GM19468 (cell line): ENCODE results near the gene PDZD2.
"Not testable (repeated sequence)": the region's sequence is repeated elsewhere in the genome, so short reads cannot be mapped to it uniquely, and the experiment has no call there.

ENCODE experiments used
- ATAC-seq: cut with Tn5 transposase; IDR thresholded peaks from one replicate; pipeline ENCODE4 v1.9.1; 2021; ENCODE audit warnings: mild to moderate bottlenecking, moderate library complexity, moderate number of reproducible peaks; ENCODE audit not compliant: unreplicated experiment; ENCODE audit errors: extremely low read depth

The PDZD2 gene

DNA sequence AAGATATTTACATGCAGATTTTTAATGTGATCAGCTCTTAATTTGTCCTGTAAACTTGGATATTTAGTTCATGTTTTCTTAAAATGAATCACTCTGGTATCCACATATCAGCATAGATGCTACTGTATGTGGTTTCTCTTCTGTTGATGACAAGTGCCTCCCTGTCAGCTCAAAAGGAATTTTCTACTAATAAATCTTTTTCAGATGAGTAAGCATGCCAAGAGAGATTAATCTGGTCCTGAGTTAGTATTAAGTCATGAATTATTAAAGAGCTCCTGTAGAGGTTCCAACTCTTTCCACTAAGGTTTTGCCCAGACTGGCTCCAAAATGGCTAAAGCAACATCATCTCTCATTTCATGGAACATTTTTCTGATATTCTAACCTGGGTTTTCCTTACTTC is 406.0 kb downstream of the PDZD2 start:
- no peak for ATAC-seq

DNA sequence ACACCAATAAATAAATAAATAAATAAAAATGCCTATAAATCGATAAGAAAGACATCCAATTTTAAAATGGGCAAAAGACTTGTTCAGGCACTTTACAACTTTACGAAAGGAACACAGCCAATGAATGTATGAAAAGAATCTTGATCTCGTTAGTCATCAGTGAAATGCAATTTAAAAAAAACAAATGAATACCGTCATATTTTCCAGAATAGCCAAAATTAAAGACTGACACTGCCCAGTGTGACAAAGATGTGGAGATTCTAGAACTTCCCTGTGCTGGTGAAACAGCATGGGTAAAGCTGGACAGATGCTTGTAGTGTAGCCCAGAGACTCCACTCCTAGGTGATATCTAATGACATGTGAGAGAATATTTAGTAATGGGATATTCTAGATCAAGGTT is 408.1 kb downstream of the PDZD2 start:
- no peak for ATAC-seq

DNA sequence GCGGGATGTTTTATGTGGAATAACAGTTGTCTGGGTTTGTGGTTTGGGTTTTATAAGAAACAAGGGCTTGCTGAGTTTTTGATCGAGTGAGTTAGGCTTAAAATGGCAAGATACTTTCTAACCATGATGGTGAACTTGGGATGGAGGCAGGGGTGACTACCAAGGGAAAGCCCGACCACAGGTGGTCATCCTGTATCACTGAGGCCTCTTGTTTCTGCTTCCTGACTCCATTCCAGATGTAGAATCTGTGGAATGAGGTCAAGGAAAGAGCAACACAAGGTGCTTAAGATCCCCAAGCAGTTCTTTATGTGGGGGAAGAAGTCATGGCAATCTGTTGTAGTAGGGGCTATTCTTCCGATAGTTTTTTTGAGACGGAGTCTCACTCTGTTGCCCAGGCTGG is 412.9 kb downstream of the PDZD2 start:
- ATAC-seq: no peak

DNA sequence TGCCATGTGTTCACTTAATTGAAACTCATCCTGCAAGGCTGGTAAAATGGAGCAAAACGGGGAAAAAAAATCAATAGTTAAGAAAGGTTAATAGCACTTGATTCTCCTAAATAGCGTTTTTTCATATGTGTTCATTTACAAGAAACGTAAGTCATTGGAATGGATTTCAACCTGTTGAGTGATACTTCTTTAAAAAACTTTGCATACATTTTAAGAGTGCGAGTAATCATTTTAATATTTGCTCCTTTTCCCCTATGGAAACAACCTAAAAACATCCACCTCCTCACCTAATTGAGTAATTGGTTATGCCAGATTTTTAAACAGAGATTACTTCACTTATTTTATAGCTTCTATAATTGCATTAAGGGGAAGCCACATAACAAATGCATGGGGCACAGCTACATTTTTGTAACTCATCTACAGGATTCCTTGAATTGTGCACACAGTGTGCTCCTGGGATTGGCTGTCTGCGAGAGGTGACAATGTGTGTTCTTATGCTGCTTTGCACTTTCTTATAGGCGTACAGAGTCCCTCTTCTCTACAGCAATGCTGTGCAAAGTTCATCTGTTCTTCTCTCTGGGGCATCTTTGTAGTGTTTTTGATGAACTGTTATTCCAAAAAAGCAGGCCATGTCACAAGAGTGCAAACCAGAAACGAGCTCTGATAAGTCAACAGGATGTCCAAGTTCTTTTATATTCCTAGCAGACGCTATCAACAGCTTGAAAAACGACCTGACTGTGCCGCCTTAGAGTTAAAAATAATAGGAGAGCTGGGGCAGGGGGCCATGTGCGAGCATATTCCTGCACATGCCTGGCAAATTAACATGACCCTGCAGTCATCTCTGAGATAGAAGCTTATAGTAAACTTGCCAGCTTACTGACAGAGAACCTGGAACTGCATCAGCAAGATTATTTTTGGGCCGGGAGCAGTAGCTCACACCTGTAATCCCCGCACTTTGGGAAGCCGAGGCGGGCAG is 417.2 kb downstream of the PDZD2 start:
- no peak for ATAC-seq

DNA sequence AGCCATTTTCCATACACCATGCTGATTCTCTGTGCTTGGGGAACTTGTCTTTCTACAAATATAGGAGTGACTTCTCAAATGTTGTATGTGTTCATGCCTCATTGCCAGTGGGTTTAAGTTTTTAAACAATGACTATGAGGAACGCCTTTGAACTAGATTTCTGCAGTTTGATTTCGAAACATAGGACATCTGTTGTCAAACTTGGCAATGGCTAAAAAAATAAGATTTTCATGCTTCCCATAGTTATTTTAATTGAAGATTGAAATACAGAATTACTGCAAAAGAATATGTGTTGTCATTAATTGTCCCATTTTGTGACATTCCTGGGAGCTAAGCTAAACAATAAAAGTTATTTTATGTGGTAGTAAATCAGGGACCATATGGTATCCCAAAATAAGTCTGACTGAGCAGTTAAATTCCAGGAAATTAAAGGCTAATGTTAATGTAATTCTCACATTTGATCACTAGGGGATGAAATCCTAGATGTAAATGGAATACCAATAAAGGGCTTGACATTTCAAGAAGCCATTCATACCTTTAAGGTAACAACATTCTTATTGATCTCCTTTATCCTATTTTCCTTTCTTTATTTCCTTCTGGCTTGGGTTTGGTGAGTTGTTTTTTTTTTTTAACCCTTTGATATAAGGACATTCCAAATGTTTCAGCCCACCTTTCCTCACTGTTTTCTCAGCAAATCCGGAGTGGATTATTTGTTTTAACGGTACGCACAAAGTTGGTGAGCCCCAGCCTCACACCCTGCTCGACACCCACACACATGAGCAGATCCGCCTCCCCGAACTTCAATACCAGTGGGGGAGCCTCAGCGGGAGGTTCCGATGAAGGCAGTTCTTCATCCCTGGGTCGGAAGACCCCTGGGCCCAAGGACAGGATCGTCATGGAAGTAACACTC is 418.5 kb downstream of the PDZD2 start:
- ATAC-seq: no peak

DNA sequence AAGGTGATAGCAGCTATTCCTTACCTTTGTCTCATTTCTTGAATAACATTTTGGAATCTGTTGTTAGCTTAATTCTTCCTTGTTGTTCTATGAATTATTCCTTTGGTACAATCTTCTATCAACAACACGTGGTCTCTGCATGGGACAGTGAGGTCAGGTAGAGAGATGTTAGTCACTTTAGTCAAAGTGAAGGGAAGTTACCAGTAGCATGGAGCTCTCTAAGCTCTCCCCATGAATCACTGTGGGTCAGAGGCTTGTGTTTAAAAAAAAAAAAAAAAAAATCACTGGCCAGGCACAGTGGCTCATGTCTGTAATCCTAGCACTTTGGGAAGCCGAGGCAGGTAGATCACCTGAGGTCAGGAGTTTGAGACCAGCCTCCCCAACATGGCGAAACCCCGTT is 419.2 kb downstream of the PDZD2 start:
- ATAC-seq: no peak

DNA sequence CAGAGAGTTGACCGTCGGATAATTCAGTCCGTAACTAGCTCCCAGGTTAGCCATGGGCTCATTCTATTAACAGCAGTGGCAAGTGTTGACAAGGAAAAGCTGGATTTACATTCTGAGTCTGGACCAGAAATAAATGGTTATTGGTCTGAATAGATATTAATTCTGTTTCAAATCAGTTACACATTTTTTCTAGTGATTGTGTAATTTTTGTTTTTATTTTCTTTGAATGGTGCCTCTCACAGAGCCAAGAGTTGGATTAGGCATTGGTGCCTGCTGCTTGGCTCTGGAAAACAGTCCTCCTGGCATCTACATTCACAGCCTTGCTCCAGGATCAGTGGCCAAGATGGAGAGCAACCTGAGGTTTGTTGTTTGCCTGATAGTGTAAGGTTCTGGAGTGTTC is 420.1 kb downstream of the PDZD2 start:
- ATAC-seq: no peak

DNA sequence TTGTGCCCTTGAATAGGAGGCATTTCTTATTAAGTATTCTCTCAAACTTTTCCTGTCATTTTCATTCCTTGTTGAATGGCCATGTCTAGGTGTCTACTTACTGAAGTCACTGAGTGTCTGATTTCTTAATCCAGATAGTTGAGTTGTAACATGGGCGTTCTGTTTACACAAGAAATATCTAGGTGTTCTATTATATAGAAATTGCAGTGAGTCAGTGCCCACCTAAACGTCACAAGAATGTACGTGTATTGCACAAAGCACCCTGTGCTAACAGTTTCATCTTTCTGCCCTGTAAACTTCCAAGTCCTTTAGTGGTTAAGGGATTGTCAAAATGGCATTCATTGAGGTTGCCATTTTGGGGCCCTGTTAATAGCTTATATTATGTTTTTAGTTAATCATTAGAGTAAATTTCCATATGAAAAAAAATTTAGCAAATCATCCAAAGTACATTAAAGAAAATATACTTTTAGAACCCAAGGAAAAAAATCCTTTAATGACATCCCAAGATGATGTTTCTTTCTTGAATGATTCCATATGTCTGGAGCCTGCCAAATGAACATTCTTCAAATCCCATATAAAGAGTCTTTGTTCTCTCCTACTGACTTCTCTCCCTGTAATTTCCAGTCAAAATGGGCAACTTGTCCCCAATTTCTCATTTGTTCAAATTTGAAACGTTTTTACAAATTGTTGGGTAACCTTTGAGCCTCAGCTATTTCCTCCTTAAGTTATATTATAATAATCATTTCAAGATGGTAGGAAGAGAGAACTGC is 421.0 kb downstream of the PDZD2 start:
- no peak for ATAC-seq

DNA sequence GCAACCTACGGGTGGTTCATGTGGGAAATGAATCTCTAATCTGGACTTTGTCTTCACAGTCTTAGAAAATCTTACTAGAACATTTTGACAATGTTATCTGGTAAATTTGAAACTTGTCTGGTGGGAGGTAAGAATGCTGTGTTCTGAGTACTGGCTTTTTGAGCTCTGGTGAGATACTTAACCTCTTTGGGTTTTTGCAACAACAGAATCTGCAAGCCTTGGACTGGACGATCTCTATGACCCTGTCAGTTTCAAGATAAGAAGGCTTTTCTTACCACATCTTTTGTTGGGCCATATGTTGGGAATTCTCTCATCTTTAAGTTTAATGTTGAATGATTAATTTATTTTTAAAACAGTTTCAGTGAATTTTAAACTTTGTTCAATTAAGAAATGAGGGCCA is 422.3 kb downstream of the PDZD2 start:
- no peak for ATAC-seq

DNA sequence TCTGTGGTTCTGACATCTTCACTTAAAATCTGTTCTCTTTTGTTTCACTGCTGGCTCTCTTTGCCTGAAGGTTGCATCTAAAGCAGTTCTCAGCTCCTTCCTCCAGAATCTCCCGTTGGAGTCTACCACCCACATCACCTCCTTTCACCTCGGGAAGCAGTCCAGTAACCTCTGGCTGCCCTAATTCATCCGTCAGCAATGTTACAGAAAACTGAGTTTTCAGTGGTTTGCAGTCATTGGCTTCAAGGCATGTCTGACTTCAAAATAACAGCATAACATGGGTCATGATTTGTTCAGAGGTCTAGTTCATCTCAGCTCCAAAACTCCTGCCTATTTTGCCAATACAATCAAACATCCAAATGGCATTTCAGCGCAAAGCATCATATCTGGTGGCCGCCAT is 427.5 kb downstream of the PDZD2 start:
- ATAC-seq: no peak

DNA sequence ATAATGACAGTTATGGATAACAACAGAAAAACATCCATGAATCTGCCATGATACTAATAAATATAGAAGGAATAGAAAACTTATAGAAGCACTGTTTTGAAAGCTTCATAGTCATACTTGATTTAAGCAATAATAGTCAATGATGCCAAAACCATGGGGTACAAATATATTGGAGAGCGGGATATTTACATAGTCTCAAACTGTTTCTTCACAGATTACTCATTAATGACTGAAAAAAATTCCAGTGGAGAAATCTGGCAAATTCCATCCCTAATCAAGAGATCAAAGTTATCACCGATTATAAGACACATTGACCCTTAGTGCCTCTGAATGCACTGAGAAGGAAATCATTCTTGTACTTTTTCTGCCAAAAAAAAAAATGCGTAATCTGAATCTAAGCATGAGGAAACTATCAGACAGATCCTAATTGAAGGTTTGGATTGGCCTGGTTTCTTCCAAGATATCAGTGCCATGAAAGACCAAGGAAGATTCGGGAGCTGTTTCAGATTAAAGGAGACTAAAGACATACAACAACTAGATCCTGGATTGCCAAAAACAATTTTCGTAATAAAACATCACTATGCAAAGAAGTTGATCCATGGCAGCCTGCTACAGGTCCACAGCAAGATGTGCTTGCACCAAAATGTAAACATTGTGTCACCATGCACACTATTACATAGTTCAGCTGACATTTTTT is 429.0 kb downstream of the PDZD2 start:
- no peak for ATAC-seq

DNA sequence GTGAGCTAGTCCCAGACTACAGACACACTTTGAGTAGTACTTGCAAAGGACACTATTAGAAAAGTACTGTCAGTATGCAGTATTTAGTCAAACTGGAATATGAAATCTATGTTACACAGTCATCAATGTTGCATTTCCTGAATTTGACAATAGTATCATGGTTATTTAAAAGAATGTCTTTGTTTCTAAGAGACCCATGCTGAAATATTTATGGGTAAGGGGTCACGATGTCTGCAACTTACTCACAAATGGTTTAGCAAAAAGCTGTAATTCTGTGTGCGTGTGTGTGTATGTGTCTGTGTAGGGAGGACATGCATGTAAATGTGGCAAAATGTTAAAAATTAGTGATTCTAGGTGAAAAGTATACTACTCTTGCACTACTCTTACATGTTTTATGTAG is 429.6 kb downstream of the PDZD2 start:
- ATAC-seq: no peak

DNA sequence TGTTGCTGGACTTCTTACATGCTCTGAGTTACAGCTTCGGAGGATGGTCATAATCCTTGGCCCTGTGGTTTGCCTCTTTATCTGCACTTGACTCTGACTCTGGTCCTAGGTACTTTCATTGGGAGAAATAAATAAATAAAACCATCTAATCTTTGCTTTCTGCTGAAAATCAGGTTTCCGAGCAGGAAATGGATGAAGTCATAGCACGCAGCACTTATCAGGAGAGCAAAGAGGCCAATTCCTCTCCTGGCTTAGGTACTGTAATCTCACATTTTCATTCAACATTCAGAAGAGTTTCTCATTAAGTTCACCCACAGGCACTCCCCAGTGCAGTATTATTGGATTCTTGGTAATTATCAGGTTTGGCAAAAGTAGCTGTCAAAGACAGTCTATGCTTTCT is 430.5 kb downstream of the PDZD2 start:
- no peak for ATAC-seq

DNA sequence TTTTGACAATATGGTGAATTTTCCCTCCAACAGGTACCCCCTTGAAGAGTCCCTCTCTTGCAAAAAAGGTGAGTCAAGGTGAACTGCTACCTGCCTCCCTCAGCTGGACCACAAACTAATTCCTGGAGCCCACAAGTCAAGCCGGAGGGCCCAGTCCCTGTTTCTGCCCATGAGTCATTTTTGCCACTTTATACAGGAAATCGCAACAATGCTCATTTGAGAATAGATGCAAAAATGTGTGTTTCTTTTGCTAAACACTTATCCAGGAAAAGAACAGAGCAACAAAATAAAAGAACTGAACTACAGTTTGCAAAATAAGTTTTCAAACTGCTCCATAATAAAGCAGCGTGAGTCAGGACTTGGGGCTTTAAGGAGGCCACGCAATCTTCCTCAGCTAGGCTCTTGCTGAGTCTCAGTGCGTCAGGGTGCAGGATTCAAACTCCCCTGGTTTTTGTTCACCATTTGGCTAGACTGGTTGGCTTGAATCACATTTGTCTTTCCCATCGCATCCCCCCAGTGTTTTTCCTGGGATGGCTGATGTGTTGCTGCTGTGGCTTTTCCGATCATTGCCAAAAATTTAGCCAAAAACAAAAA is 432.5 kb downstream of the PDZD2 start:
- no peak for ATAC-seq

DNA sequence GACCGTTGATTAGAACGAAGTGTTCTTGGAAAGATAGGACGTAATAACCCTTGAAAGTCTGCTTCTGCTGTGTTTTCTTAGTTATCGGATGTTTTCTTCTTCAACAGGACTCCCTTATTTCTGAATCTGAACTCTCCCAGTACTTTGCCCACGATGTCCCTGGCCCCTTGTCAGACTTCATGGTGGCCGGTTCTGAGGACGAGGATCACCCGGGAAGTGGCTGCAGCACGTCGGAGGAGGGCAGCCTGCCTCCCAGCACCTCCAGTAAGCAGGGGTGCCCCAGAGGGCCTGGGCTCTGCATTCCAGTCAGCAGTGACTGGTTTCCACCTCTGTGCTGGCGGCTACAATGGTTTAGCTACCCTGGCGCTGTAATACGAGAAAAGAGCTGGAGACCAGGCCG is 433.1 kb downstream of the PDZD2 start:
- ATAC-seq: no peak

DNA sequence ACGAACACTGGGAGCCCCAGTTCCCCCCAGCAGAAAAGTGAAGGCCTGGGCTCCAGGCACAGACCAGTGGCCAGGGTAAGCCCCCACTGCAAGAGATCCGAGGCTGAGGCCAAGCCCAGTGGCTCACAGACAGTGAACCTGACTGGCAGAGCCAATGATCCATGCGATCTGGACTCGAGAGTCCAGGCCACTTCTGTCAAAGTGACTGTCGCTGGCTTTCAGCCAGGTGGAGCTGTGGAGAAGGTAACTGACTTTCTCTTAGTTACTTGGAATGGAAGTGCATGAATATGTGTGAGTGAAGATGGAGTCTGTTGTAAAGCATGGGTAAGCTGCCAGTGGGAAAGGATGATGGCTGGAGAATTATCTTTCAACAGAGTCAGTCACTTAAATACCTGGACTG is 435.5 kb downstream of the PDZD2 start:
- ATAC-seq: no peak

DNA sequence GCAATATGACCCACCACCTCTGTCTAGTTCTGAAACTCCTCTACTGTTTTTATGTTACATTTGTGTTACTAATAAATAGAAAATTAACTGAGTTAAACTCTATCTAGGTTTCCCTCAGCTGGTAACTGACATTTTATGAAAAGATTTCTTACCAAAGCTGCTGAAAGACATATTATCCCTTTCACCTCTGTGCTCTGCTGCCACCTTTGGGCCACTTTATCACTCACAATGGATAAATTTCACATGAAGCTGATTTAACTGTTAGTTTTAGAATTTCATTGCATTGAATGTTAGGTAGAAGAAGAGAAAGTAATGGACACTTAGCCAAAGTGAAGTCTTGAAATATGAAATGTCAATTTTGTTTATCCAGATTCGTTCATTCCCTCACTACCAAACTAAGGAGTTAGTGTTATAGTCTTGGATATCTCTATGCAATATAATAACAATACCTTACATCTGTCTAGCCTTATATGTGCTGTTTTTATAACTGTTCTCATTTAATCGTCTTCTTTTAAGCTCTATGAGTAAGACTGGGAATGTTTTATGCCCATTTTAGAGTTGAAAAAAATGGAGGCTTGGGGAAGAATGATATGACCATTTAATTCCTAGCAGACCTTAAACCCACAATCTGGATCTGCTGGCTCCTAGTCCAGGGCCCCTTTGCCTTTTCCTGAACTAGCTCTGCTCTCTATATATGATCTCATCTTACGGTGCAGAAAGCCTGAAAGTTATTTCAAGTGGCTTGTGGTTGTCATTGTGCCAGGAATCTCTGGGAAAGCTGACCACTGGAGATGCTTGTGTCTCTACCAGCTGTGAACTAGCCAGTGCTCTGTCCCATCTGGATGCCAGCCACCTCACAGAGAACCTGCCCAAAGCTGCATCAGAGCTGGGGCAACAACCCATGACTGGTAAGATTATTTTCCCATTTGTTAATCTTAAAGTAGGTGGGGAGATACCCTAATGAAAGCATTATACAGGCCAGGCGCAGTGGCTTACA is 438.1 kb downstream of the PDZD2 start:
- peak; percentile 46 for ATAC-seq

DNA sequence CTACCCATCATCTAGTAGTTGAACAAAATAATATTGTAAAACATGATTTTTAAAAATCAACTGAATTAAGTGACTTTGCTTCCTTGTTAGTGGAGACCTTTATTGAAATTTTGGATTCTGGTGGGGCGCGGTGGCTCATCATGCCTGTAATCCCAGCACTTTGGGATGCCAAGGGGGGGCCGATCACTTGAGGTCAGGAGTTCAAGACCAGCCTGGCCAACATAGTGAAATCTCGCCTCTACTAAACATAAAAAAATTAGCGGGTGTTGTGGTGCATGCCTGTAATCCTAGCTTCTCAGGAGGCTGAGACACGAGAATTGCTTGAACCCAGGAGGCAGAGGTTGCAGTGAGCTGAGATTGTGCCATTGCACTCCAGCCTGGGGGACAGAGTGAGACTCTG is 439.9 kb downstream of the PDZD2 start:
- not testable (repeated sequence) for ATAC-seq
